D721Med (cell line): ENCODE measurements around the gene LYZL4.
A peak's percentile ranks its signal among the peaks of the same experiment; 100 is the strongest.

Experiments used
- DNase-seq: peaks from one replicate; pipeline ENCODE4 v3.0.0; 2011; ENCODE audit warnings: low spot score; ENCODE audit not compliant: insufficient read length
- FAIRE-seq: peaks from 2 replicates; lab custom pipeline; 2011; peaks lifted over from hg19 to GRCh38; lab: Jason Lieb, UNC
- TF ChIP-seq, protein P1 (sequence below): IDR thresholded peaks from 2 replicates; pipeline ENCODE4 v1.5.1; 2012; ENCODE audit warnings: mild to moderate bottlenecking, control low read depth; ENCODE audit not compliant: insufficient read depth; ENCODE audit errors: missing control alignments

Gene LYZL4

DNA sequence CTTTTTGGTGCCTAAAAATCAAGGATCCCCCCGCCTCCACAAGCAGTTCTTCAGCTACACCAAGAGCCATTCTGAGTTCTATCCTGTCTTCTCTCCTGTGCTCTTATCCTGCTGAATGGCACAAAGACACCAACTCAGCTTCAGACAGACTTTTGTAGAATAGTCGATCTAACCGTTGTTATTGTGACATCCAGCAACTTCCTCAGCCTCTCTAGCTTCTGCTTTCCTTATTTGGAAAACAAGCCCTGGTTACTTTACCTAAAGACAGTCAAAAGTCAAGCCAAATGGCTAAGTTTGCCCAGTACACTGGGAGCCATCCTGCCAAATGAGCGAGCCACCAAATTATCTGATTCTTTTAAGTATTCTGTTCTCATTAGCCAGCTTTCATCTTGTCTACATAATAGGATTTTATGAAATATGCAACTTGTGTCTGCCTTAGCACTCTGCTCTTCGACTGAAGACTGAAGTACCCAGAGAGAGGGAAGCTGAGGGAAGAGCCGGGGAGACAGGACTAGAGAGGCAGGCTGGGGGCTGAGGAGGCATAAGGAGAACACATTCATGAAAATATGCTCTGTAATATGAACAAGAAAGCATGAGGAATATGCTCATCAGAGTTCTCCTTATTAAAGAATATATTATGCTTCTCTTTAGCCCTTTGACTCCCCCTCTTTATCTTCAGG is 35.1 kb downstream of the LYZL4 start:
- TF ChIP-seq, protein P1, sequence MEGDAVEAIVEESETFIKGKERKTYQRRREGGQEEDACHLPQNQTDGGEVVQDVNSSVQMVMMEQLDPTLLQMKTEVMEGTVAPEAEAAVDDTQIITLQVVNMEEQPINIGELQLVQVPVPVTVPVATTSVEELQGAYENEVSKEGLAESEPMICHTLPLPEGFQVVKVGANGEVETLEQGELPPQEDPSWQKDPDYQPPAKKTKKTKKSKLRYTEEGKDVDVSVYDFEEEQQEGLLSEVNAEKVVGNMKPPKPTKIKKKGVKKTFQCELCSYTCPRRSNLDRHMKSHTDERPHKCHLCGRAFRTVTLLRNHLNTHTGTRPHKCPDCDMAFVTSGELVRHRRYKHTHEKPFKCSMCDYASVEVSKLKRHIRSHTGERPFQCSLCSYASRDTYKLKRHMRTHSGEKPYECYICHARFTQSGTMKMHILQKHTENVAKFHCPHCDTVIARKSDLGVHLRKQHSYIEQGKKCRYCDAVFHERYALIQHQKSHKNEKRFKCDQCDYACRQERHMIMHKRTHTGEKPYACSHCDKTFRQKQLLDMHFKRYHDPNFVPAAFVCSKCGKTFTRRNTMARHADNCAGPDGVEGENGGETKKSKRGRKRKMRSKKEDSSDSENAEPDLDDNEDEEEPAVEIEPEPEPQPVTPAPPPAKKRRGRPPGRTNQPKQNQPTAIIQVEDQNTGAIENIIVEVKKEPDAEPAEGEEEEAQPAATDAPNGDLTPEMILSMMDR, result no peak
- FAIRE-seq (no peak), DNase-seq (no peak)

DNA sequence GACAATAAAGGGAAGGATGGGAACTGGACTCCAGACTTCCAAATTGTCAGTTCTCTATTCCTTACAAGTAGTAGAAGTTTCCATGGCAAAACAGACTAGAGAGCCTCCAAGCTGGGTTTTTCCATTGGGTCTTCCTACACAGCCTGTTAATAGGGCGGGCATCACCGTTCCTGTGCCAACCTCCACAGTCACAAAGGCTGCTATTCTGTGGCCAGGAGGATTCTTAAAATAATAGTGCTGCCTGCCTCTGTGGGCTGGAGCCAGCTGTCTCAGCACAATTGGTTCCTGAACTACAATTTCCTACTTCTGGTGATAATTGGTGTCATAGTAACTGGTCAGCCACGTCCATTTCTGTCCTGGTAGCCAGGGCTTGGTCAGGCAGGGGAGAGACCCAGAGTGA is 38.6 kb downstream of the LYZL4 start:
- TF ChIP-seq, protein P1, result no peak
- FAIRE-seq, result no peak
- DNase-seq, result no peak

DNA sequence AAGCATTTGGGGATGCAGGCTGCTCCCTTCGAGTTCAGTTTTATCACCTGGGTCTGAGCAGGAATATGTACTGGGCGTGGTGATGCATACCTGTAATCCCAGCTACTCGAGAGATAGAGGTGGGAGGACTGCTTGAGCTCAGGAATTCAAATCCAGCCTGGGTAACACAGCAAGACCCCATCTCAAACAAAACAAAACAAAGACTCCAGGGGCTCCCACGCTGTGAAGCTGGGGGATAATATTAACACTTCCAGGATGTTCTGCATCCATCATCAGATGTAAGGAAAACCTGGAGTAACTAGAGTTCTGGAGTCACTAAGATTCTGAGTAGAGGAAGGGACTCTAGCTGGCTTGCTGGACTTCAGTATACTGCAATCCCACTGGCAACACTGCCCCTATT is 40.6 kb downstream of the LYZL4 start:
- TF ChIP-seq, protein P1, result no peak
- no peak for DNase-seq

DNA sequence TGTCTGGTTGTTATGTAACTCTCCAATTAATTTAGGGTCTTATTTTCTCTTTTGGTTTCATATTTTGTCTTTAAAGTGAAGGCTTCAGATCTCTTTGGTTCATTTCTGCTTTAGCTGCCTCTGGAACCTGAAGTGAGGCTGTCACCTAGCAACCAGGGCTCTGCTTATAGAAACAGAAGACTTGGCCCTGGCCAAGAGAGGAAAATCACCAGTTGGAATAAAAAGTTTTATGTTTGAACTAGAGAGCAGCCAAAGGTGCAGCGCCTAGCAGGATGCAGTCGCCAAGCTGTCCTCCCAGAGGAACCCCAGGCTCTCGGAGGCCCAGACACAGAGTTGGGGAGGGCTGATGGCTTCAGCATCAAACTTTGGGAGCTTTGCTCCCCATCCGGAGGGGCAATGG is 41.1 kb downstream of the LYZL4 start:
- DNase-seq (no peak), FAIRE-seq (no peak)
- TF ChIP-seq, protein P1, result no peak

More for the DNA sequence above, 40.6 kb downstream of the LYZL4 start:
- FAIRE-seq, result no peak

DNA sequence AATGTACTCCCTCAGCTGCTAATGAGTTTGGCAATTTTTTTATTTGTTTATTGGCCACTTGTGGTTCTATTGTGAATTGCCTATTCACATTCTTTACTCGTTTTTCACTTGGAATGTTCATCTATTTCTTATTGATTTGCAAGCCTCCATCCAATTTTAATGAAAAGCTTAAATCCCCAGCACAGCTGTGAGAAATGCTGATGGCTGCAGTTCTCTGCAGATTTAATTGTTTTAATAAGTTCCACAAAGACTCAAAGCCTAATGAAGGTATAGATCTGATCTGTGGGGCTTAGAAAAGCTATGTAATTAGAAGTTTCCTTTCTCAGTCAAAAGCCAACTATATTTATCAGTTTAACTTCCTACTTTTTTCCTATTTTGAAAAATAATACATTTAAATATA is 41.5 kb downstream of the LYZL4 start:
- TF ChIP-seq, protein P1, result no peak
- FAIRE-seq, result peak; percentile 56
- no peak for DNase-seq

DNA sequence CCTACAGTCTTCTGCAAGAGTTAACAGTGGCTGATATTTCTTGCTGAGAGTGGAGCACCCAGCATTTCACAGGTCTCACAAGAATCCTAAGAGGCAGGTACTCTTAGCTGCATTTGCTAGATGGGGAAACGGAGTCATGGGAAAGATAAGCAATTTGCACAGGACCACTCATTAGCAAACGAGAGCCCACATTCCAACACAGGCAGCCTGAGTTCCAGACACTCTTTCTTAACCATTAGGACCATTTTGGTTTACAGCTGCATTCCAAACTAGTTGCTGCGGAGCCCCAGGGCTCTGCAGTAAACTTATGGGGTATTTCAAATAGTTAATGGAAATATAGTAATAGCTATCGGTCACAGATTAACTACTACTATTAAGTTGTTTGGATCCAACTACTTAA is 42.5 kb downstream of the LYZL4 start:
- FAIRE-seq (no peak), DNase-seq (no peak)
- TF ChIP-seq, protein P1, result no peak

DNA sequence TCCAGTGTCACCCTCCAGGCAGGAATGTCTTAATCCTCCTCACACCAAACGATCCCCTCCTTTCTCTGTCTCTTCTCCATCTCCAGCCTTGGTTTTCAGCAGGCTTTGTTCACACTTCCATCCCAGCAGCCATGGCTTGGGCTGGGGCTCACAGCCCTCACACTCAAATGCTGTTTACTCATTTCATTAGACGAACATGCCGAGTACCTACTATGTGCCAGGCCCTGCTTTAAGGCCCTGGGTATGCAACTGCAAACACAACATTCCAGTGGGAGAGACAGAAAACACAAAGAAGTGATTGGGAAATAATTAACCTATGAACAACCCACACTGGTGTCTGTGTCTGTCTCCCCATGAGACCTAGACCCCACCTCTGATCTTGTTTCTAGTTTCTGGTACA is 43.9 kb downstream of the LYZL4 start:
- DNase-seq (no peak), FAIRE-seq (no peak)
- TF ChIP-seq, protein P1, result no peak
